Measurements from ENCODE around the gene JMJD7.

The JMJD7 gene

GRCh38 chr15:41827880-41828806, at the start of gene JMJD7:
Gene JMJD7 (plus strand): TSS chr15:41828092. CDS start chr15:41828125, 33 bp downstream.
- DNase-seq: no peak

GRCh38 chr15:41778521-41778920, 49.4 kb upstream of the JMJD7 start:
- DNase-seq: no peak

- no peak for DNase-seq
Measured at GRCh38 chr15:41779662-41780157, 48.2 kb upstream of the JMJD7 start.

GRCh38 chr15:41780266-41780665, 47.6 kb upstream of the JMJD7 start:
- DNase-seq: no peak

- no peak for DNase-seq
Measured at GRCh38 chr15:41780727-41781126, 47.2 kb upstream of the JMJD7 start.

- DNase-seq: no peak
Measured at GRCh38 chr15:41782371-41783282, 45.3 kb upstream of the JMJD7 start.

GRCh38 chr15:41783296-41783695, 44.6 kb upstream of the JMJD7 start:
- DNase-seq: no peak

GRCh38 chr15:41788262-41788661, 39.6 kb upstream of the JMJD7 start:
- no peak for DNase-seq

GRCh38 chr15:41789236-41789635, 38.7 kb upstream of the JMJD7 start:
- no peak for DNase-seq

GRCh38 chr15:41789662-41790061, 38.2 kb upstream of the JMJD7 start:
- no peak for DNase-seq

GRCh38 chr15:41790169-41790568, 37.7 kb upstream of the JMJD7 start:
- no peak for DNase-seq

- no peak for DNase-seq
Measured at GRCh38 chr15:41790756-41791546, 36.9 kb upstream of the JMJD7 start.

GRCh38 chr15:41791547-41791937, 36.4 kb upstream of the JMJD7 start:
- no peak for DNase-seq

GRCh38 chr15:41792000-41792637, 35.8 kb upstream of the JMJD7 start:
- peak; percentile 96 for DNase-seq

- DNase-seq: no peak
Measured at GRCh38 chr15:41794081-41794480, 33.8 kb upstream of the JMJD7 start.

- DNase-seq: no peak
Measured at GRCh38 chr15:41795996-41796856, 31.7 kb upstream of the JMJD7 start.

- no peak for DNase-seq
Measured at GRCh38 chr15:41797201-41797944, 30.5 kb upstream of the JMJD7 start.

- no peak for DNase-seq
Measured at GRCh38 chr15:41798607-41799487, 29.0 kb upstream of the JMJD7 start.

- DNase-seq: no peak
Measured at GRCh38 chr15:41799488-41799805, 28.4 kb upstream of the JMJD7 start.
